Caki2 (cell line): ENCODE data around the gene RNF215. TPM values are rescaled to one million over a fixed set of nuclear protein-coding genes. Genes with fewer than 3 reads are reported as not detected.
"Not testable (repeated sequence)": the region's sequence is repeated elsewhere in the genome, so short reads cannot be mapped to it uniquely, and the experiment has no call there.

Experiments used
- DNase-seq: peaks from one replicate; pipeline ENCODE4 v3.0.0-alpha.2; 2015; ENCODE audit warnings: low read depth
- in situ Hi-C: cut with HindIII; loops from 2 replicates; pipeline ENCODE4 v1.10.0; 2016; ENCODE audit warnings: low sequenced_read_pairs, low pct_unique_long_range_greater_than_20kb, mixed read lengths
- total RNA-seq: library from RNA; depleted of rRNA; stranded (reverse); fragments of >200 nt; shearing (Covaris generic); gene quantifications from 2 replicates; pipeline ENCODE4 v1.2.3, GENCODE V29; 2014; ENCODE audit warnings: low replicate concordance; rRNA removed

RNF215 gene
- total RNA-seq, 1 experiment from 2014 or later = 91.7 TPM

DNA sequence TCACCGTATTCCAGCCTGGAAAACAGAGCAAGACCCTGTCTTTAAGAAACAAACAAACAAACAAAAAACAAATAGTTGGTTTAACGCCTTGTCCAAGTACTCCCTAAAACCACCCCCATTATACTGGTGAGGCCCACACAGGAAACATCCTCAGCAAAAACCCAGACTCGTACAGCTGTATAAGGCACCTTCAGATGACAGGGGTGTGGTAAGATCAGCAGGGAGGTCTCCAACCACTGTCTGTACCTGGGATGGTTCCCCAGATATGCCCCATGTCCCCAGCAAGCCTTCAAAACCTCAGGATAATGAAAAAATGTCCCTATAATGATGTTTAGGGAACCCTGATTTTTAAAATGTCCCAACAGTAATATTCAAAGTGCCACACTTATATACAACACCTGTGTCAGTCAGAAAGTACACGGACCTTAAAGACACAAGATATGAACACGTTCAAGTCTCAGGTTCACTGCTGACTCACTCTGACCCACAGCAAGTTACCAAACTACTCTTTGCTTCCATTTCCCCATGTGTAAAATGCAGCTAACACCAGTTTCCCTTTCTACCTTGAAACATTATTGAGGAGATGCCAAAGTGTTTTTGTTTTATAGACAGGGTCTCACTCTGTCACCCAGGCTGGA lies 39.8 kb downstream of the RNF215 start:
- DNase-seq = no peak
- in situ Hi-C loops = no loop called here

DNA sequence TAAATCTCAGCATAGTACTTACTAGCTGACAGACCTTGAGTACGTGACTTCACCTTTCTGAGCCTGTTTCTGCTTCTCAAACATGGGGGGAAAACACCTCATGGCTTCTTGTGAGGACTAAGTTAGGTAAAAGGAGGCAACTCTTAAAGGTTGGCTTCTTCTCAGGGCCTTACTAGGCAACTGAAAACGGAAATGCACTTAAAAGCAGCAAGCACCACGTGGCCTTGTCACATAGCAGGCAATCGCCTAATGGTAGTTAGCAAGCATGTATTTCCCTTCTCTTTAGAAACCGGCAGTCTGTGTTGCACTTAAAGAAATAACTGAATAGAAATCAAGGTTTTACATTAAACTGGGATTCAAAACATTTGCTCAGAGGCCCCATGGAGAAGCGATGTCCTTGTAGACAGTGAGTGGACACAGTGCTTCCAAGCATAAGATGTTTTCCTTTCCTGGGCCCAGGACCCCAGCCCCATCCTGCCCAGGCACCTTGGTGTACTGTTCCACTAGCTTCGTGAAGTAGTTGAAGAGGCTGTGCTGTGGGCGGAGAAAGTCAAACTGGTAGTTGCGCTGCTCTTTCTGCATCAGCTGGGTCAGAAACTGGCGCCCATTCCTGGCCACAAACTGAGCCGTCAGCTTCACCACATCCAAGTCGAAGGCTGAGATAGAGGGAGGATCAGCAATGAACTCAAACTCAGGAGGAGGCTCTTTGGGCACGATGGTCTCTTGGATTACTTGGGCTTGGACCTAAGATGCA lies 42.6 kb downstream of the RNF215 start:
- in situ Hi-C loops = no loop called here
- DNase-seq = no peak

DNA sequence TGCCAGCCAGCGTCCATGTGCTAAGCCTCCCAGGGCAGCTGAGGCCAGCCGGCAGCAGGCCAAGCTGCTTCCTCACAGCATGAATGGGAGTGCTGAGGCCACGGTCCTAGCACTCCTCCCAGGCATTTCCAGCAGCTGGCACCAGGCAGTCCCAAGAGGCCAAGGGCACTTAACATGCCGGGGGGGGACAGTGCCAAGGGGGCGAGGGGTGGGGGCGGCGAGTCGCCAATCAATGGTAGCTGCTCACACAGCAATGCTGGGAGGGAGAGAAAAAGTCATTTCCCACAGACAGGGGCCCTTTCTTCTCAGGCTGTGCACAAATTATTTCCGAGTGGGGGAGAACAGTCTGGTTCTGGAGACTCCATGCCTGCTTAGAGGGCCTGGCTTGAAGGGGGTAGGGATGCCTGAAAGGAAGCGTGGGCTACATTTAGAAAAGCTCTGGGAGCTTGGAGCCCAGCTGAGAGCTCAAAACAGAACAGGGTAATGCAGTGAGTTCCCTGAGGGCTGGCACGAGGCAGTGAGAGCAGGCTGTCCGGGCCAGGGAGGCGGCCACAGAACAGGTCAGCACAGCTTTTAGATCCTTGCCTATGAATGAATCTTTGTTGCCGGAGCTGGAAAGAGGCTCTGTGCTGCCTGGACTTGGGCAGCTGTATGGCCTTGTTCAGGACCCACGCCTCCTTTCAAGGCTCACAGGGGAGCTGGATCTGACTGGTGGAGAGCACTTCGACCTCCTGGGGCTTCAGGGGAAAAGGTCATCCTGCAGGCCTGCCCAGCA lies 46.1 kb downstream of the RNF215 start:
- in situ Hi-C loops = no loop called here

DNA sequence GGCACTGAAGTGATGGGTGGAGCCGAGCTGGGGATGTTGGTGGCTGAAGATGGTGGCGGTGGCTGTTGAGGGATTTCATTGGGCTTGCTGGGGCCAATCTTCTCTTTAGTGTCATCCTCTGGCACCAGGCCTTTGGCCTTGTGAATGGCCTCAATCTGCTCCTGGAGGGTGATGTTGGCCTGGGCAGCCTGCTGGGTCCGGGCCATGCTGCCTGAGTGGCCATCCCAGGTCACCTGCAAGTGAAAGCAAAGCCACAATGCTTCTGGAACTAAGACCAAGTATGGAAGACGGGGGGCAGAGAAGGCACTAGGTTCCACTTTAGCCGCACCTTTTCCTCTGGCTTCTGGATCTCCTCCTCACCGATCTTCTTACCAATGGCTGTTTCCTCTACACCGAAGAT lies 48.4 kb downstream of the RNF215 start:
- DNase-seq = no peak
- in situ Hi-C loops = no loop called here

More for the DNA sequence above, 46.1 kb downstream of the RNF215 start:
- DNase-seq = no peak

DNA sequence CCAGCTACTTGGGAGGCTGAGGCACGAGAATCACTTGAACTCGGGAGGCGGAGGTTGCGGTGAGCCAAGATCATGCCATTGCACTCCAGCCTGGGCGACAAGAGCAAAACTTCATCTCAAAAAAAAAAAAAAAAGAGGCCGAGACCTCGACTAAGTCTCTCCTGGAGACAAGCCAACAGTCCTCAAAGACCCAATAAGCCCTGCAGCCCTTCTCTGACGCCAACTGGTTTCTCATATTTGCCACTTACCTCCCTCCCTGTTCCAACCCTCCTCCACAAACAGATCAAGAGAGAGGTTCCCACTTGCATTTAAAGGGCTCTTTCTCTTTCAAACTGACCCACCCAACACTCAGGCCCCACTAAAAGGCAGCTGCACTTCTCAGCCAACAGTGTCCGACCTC lies 48.9 kb downstream of the RNF215 start:
- DNase-seq, in situ Hi-C loops: not testable (repeated sequence)

DNA sequence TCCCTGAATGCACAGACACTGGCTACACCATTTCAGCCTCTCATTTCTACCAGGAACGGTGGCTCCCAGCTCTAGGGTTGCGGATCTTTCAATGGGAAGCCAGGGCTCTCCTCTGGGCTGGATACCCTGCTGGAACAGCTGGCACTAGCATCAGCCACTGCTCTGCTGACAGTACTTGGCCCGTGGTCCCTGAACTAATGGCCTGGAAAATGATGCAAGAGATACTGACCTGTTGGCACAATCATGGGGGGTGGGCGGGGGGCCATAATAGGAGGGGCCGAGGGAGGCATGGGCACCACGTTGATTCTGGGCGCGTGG lies 49.8 kb downstream of the RNF215 start:
- in situ Hi-C loops = no loop called here
- no peak for DNase-seq

DNA sequence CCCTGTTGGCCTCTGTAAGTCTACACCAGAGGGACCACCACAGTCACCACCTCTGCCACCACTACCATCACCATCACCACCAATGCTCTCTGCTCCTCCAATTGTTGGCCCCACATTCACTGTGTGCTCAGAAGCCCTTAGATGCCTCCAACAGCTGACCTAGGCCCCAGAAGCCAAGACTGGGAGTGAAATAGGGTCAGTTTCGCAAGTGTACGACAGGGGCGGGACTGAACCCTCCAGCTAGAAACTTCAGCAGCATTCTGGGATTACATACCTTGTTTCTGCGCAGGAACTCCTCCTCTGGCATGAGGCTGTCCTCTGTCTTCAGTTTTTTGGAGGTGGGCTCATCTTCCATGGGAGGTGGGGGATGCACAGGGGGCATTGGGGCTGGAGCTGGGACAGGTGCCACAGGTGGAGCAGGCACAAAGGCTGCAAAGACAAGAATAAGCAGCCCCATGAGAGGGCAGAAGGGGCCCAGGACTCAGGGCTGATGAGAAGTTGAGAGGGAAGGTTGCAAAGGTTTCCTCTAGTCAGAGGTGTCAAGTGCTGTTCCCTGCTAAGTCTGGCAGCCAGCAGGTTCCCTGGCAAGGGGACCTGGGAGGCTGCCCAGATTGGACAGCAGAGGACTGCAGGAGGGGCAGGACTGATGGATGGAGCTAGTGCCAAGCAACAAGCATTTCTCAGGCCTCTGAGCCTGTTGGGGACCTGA lies 50.3 kb downstream of the RNF215 start:
- no peak for DNase-seq
- in situ Hi-C loops = no loop called here

DNA sequence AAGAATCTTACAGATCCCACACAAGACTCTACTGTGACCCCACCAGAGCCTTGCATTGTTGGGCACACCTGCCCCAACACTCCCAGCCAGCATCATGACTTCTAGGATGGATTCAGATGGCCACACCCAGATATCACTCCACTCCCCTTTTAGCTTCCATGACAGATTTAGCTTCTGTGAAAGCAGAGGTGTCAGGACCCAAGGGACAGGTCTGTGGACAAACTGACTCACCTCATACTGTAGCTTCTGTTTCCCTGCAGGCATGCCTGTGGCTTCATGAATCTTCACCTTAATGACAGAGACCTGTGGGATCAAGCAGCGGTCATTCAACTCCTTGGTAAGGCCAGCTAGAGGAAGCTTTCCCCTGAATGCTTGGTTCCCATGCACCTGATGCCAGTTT lies 52.0 kb downstream of the RNF215 start:
- in situ Hi-C loops = no loop called here
- no peak for DNase-seq

DNA sequence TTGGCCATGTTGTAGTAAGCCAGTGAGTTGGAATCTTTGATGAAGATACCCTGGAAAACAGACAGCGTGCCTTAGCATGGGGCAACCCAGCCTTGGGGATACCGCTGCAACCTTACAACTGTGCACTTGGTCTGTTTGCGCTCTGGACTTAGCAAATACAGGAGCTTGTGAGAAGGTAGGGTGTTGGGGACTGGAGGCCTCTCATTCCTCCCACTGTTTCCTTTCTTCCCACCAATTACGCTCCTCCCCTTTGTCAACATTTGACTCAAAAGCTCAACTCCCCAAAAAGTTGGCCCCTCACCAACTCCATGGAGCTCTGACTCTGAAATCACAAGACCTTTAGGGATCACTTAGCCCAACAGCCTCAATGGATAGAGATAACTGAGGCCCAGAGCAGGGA lies 52.6 kb downstream of the RNF215 start:
- no peak for DNase-seq
- in situ Hi-C loops = no loop called here

DNA sequence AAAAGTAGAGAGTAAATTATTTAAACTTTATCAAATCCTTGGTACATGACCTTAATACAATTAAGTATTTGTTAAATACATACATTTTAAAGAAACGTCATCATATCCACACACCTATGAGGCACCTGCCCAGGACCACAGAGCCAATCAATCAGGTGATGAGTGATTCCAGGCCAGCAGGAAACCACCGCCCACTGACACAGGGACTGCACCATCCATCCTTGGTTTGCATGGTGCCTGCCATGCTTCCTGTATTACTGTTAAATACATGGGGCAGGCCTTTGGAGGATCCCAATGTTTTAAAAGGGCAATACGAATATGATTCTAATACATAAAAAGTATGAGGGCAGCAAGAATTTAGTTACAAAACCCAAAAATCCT lies 53.5 kb downstream of the RNF215 start:
- in situ Hi-C loops = no loop called here

DNA sequence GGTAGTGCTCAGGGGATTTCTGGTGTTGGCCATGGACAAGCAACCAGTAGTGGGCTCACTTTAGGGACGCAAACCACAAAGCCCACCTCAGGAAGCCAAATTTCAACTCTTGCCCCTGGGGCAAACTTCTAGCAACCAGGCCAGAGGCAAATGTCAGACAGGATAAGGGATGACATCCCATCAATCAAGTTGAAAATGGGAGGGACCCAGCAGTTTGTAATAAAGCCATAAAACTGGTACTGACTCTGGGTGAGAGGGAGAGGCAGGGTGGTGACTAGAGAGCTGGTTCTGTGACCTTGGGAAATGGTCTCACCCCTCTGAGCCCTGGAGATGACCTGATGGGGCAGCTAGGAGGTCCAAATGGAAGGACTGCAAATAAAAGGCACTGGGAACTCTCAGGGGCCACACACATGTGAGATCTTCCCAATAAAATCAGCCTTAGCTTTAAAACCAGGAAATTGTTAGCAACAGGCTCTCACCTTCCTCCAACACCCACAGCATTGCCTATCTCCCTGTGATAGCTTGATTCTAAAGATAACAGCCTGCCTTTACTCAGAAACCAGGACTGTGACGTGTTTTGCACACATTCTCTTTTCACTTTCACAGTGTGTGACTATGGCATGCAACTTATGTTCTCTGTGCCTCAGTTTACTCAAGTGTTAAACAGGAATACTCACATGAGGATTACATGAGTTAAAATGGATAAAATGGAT lies 54.1 kb downstream of the RNF215 start:
- in situ Hi-C loops = no loop called here
- DNase-seq = no peak

More for the DNA sequence above, 53.5 kb downstream of the RNF215 start:
- no peak for DNase-seq

DNA sequence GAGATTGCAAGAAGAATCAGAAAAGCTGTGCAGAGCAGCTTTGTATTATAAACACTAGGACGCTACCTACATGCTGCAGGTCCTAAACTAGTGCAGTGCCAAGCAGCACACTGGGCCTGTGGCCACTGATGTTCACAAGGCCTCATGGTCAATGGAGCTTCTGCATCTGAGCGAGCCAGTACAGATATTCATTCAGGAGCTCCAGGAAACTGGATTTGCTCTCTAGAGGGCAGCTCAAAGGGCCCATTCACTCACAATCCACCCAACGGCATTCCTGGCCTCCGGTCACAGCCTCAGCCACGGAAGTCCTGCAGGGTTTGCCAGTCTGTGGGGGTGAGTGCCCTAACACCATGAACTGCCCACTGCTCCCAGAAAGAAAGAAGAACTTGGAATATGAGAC lies 54.7 kb downstream of the RNF215 start:
- no peak for DNase-seq
- in situ Hi-C loops = no loop called here

Other genes with a start within 250 kb of the RNF215 start
- gene LIF, start 140.7 kb downstream of the RNF215 start, total RNA-seq = 35.7 and 35.8 TPM in 2 replicates
- not detected in 2 replicates for gene OSM, start 120.6 kb downstream of the RNF215 start, total RNA-seq
- 14.0 and 16.0 TPM in 2 replicates for gene CASTOR1, start 97.9 kb downstream of the RNF215 start, total RNA-seq
- gene TBC1D10A, start 60.5 kb downstream of the RNF215 start, total RNA-seq = 44.3 and 45.5 TPM in 2 replicates
- 12.7 and 15.5 TPM in 2 replicates for gene SF3A1, start 30.5 kb downstream of the RNF215 start, total RNA-seq
- gene CCDC157, start 30.4 kb downstream of the RNF215 start, total RNA-seq = 2.0 and 2.2 TPM in 2 replicates
- gene SEC14L2, start 9.6 kb upstream of the RNF215 start, total RNA-seq = 10.6 and 12.9 TPM in 2 replicates
- gene MTFP1, start 38.4 kb upstream of the RNF215 start, total RNA-seq = 151 and 189 TPM in 2 replicates
- gene SEC14L3, start 84.6 kb upstream of the RNF215 start, total RNA-seq = not detected in 2 replicates
- 0.14 TPM in 1 of 2 replicates, not detected in the other for gene SEC14L4, start 118.3 kb upstream of the RNF215 start, total RNA-seq
- 28.2 and 51.2 TPM in 2 replicates for gene SEC14L6, start 159.3 kb upstream of the RNF215 start, total RNA-seq
- gene GAL3ST1, start 187.3 kb upstream of the RNF215 start, total RNA-seq = 46.3 and 76.4 TPM in 2 replicates
- 179 and 184 TPM in 2 replicates for gene PES1, start 204.5 kb upstream of the RNF215 start, total RNA-seq
- 44.8 and 55.6 TPM in 2 replicates for gene TCN2, start 219.8 kb upstream of the RNF215 start, total RNA-seq
- 12.5 and 14.2 TPM in 2 replicates for gene SLC35E4, start 248.4 kb upstream of the RNF215 start, total RNA-seq